HEK293 (cell line): ENCODE data around the gene FSTL3.

Source experiments
- CTCF ChIA-PET: fragments of 350-600 bp; formaldehyde crosslinking; extraction: SDS; loops from one replicate; lab custom pipeline; 2021; ENCODE audit warnings: antibody characterized with exemption; lab: Yijun Ruan, JAX
- POLR2A ChIA-PET: fragments of 300-600 bp; formaldehyde crosslinking; extraction: SDS; loops from one replicate; lab custom pipeline; 2020; ENCODE audit warnings: antibody characterized with exemption, inconsistent platforms; lab: Yijun Ruan, JAX
- H3K27ac ChIP-seq: fragments of 200-500 bp; sonication (Bioruptor generic); 2 replicates; pipeline ENCODE4 v1.5.1; 2014; ENCODE audit warnings: low read depth, low read length, control low read depth, inconsistent platforms; ENCODE audit errors: extremely low read depth
- H3K36me3 ChIP-seq, 2 experiments: fragments of 200-500 bp in 1 of 2; sonication (Bioruptor generic) in 1 of 2; 1 replicate in 1 of 2; 2 replicates in 1 of 2; pipeline ENCODE4 v1.5.1; 2014 to 2017; ENCODE audit warnings: inconsistent platforms in 2 of 2, low read length in 2 of 2; ENCODE audit not compliant: control insufficient read depth in 2 of 2, insufficient read depth in 1 of 2
- H3K4me1 ChIP-seq: fragments of 200-500 bp; sonication (Bioruptor generic); 2 replicates; pipeline ENCODE4 v1.5.1; 2014; ENCODE audit warnings: mild to moderate bottlenecking, low read length, inconsistent platforms; ENCODE audit not compliant: control insufficient read depth, insufficient read depth
- H3K4me3 ChIP-seq: 2 replicates; pipeline ENCODE4 v1.5.1; 2011; ENCODE audit warnings: low read depth, mild to moderate bottlenecking, control low read depth, low read length, moderate library complexity
- H3K9me3 ChIP-seq: fragments of 200-500 bp; sonication (Bioruptor generic); 2 replicates; pipeline ENCODE4 v1.5.1; 2014; ENCODE audit warnings: low read depth, low read length, inconsistent platforms; ENCODE audit not compliant: control insufficient read depth, insufficient read depth
- ATF2 ChIP-seq: fragments of 450-650 bp; formaldehyde crosslinking; IDR thresholded peaks from 2 replicates; pipeline ENCODE4 v1.5.1; 2016; ENCODE audit warnings: missing biosample characterization, missing genetic modification characterization, low read depth
- BCL11A ChIP-seq: fragments of 450-650 bp; formaldehyde crosslinking; IDR thresholded peaks from 2 replicates; pipeline ENCODE4 v1.5.1; 2016; ENCODE audit warnings: low read depth, missing biosample characterization, missing genetic modification characterization
- FEZF1 ChIP-seq: fragments of 450-650 bp; formaldehyde crosslinking; IDR thresholded peaks from 2 replicates; pipeline ENCODE4 v1.5.1; 2016; ENCODE audit warnings: missing biosample characterization, missing genetic modification characterization
- GLIS2 ChIP-seq: fragments of 450-650 bp; formaldehyde crosslinking; IDR thresholded peaks from 2 replicates; pipeline ENCODE4 v1.5.1; 2016; ENCODE audit warnings: missing biosample characterization, missing genetic modification characterization
- KLF10 ChIP-seq: fragments of 450-650 bp; IDR thresholded peaks from 2 replicates; pipeline ENCODE4 v1.5.1; 2018; ENCODE audit warnings: missing biosample characterization, mild to moderate bottlenecking, missing genetic modification characterization
- OVOL3 ChIP-seq: fragments of 450-650 bp; formaldehyde crosslinking; IDR thresholded peaks from 2 replicates; pipeline ENCODE4 v1.5.1; 2016; ENCODE audit warnings: missing biosample characterization, missing genetic modification characterization
- PRDM4 ChIP-seq: fragments of 450-650 bp; formaldehyde crosslinking; IDR thresholded peaks from 2 replicates; pipeline ENCODE4 v1.5.1; 2017; ENCODE audit warnings: missing biosample characterization, missing genetic modification characterization
- RBAK ChIP-seq: fragments of 450-650 bp; formaldehyde crosslinking; IDR thresholded peaks from 2 replicates; pipeline ENCODE4 v1.5.1; 2016; ENCODE audit warnings: missing biosample characterization, missing genetic modification characterization
- SETDB1 ChIP-seq: IDR thresholded peaks from one replicate; pipeline ENCODE4 v1.6.1; 2017; ENCODE audit warnings: mild to moderate bottlenecking, low read length, moderate library complexity, mixed read lengths; ENCODE audit not compliant: insufficient read length
- TRIM28 ChIP-seq: IDR thresholded peaks from 2 replicates; pipeline ENCODE4 v1.6.1; 2011; ENCODE audit warnings: low read length, control low read depth, borderline replicate concordance
- WT1 ChIP-seq: fragments of 450-650 bp; formaldehyde crosslinking; IDR thresholded peaks from 2 replicates; pipeline ENCODE4 v1.5.1; 2016; ENCODE audit warnings: missing biosample characterization, missing genetic modification characterization
- ZBTB1 ChIP-seq: fragments of 450-650 bp; formaldehyde crosslinking; IDR thresholded peaks from 2 replicates; pipeline ENCODE4 v1.5.1; 2016; ENCODE audit warnings: missing biosample characterization, missing genetic modification characterization
- ZBTB20 ChIP-seq: fragments of 450-650 bp; formaldehyde crosslinking; IDR thresholded peaks from 2 replicates; pipeline ENCODE4 v1.5.1; 2016; ENCODE audit warnings: missing biosample characterization, missing genetic modification characterization
- ZEB2 ChIP-seq: fragments of 450-650 bp; formaldehyde crosslinking; IDR thresholded peaks from 2 replicates; pipeline ENCODE4 v1.5.1; 2016; ENCODE audit warnings: missing biosample characterization, missing genetic modification characterization
- ZNF121 ChIP-seq: fragments of 450-650 bp; formaldehyde crosslinking; IDR thresholded peaks from 2 replicates; pipeline ENCODE4 v1.5.1; 2016; ENCODE audit warnings: missing biosample characterization, missing genetic modification characterization
- ZNF175 ChIP-seq: fragments of 450-650 bp; formaldehyde crosslinking; IDR thresholded peaks from 2 replicates; pipeline ENCODE4 v1.5.1; 2016; ENCODE audit warnings: missing biosample characterization, missing genetic modification characterization
- ZNF24 ChIP-seq: fragments of 450-650 bp; formaldehyde crosslinking; IDR thresholded peaks from 2 replicates; pipeline ENCODE4 v1.5.1; 2016; ENCODE audit warnings: missing biosample characterization, missing genetic modification characterization
- ZNF302 ChIP-seq: fragments of 450-650 bp; formaldehyde crosslinking; IDR thresholded peaks from 2 replicates; pipeline ENCODE4 v1.5.1; 2016; ENCODE audit warnings: missing biosample characterization, missing genetic modification characterization, low read depth
- ZNF341 ChIP-seq: fragments of 450-650 bp; formaldehyde crosslinking; IDR thresholded peaks from 2 replicates; pipeline ENCODE4; 2016; ENCODE audit warnings: low read depth, missing biosample characterization, missing genetic modification characterization
- ZNF391 ChIP-seq: fragments of 450-650 bp; formaldehyde crosslinking; IDR thresholded peaks from 2 replicates; pipeline ENCODE4 v1.5.1; 2016; ENCODE audit warnings: low read depth, missing biosample characterization, missing genetic modification characterization, borderline replicate concordance
- ZNF449 ChIP-seq: fragments of 450-650 bp; formaldehyde crosslinking; IDR thresholded peaks from 2 replicates; pipeline ENCODE4 v1.5.1; 2017; ENCODE audit warnings: missing biosample characterization, mild to moderate bottlenecking, missing genetic modification characterization, moderate library complexity
- ZNF513 ChIP-seq: fragments of 450-650 bp; IDR thresholded peaks from 2 replicates; pipeline ENCODE4 v1.5.1; 2018; ENCODE audit warnings: missing biosample characterization, missing genetic modification characterization
- ZNF529 ChIP-seq: fragments of 450-650 bp; formaldehyde crosslinking; IDR thresholded peaks from 2 replicates; pipeline ENCODE4 v1.5.1; 2017; ENCODE audit warnings: missing genetic modification characterization, missing biosample characterization; ENCODE audit not compliant: insufficient replicate concordance
- ZNF549 ChIP-seq: fragments of 450-650 bp; IDR thresholded peaks from 2 replicates; pipeline ENCODE4 v1.5.1; 2018; ENCODE audit warnings: missing biosample characterization, missing genetic modification characterization, mild to moderate bottlenecking, inconsistent platforms, moderate library complexity
- ZNF571 ChIP-seq: fragments of 450-650 bp; formaldehyde crosslinking; IDR thresholded peaks from 2 replicates; pipeline ENCODE4 v1.5.0; 2017; ENCODE audit warnings: missing biosample characterization, missing genetic modification characterization
- ZNF585B ChIP-seq: fragments of 450-650 bp; formaldehyde crosslinking; IDR thresholded peaks from 2 replicates; pipeline ENCODE4 v1.5.1; 2016; ENCODE audit warnings: missing biosample characterization, missing genetic modification characterization
- ZNF621 ChIP-seq: fragments of 450-650 bp; formaldehyde crosslinking; IDR thresholded peaks from 2 replicates; pipeline ENCODE4 v1.5.1; 2017; ENCODE audit warnings: missing biosample characterization, missing genetic modification characterization
- ZNF623 ChIP-seq: fragments of 450-650 bp; formaldehyde crosslinking; IDR thresholded peaks from 2 replicates; pipeline ENCODE4 v1.5.1; 2016; ENCODE audit warnings: missing biosample characterization, missing genetic modification characterization
- ZNF670 ChIP-seq: fragments of 450-650 bp; formaldehyde crosslinking; IDR thresholded peaks from 2 replicates; pipeline ENCODE4 v1.5.1; 2016; ENCODE audit warnings: missing biosample characterization, missing genetic modification characterization, low read depth
- ZNF785 ChIP-seq: fragments of 450-650 bp; formaldehyde crosslinking; IDR thresholded peaks from 2 replicates; pipeline ENCODE4 v1.5.1; 2016; ENCODE audit warnings: missing biosample characterization, missing genetic modification characterization
- ZSCAN23 ChIP-seq: fragments of 450-650 bp; formaldehyde crosslinking; IDR thresholded peaks from 2 replicates; pipeline ENCODE4 v1.5.1; 2016; ENCODE audit warnings: missing biosample characterization, missing genetic modification characterization
- ZXDB ChIP-seq: fragments of 450-650 bp; formaldehyde crosslinking; IDR thresholded peaks from 2 replicates; pipeline ENCODE4 v1.5.1; 2016; ENCODE audit warnings: missing biosample characterization, missing genetic modification characterization

Gene FSTL3

GRCh38 chr19:711254-711653 lies 35.1 kb downstream of the FSTL3 start:
- CTCF ChIA-PET = interaction anchor here (0.6 to 1.3 kb wide), 2 partner anchors 9 to 125 kb away, joined by 3 to 4 read pairs; no protein-coding TSS in a partner anchor
- TF ChIP-seq ZNF621 (tag by site-specific recombination) (no peak), BCL11A (tag by site-specific recombination) (no peak), ZNF341 (tag by site-specific recombination) (no peak), OVOL3 (no peak), PRDM4 (no peak), KLF10 (tag by site-specific recombination) (no peak), ZNF302 (tag by site-specific recombination) (no peak), ZEB2 (no peak), WT1 (tag by site-specific recombination) (no peak), TRIM28 (no peak), ZSCAN23 (tag by site-specific recombination) (no peak), RBAK (tag by site-specific recombination) (no peak)
- POLR2A ChIA-PET = interaction anchor here (0.6 kb wide), 2 partner anchors 19 to 31 kb away, joined by 4 to 7 read pairs; no protein-coding TSS in a partner anchor

GRCh38 chr19:715347-715746 lies 39.2 kb downstream of the FSTL3 start:
- ChIA-PET CTCF (interaction anchor here (1.1 to 1.4 kb wide), 2 partner anchors 24 to 36 kb away, joined by 4 to 8 read pairs; no protein-coding TSS in a partner anchor), POLR2A (no interaction called here)
- H3K27ac ChIP-seq = no peak overlapping the region
- H3K4me3 ChIP-seq = no peak overlapping the region
- H3K36me3 ChIP-seq = peaks cover 0 to 5% of the 10 kb centered on the region in 2 experiments; a peak in 1 of 3 replicates
- H3K9me3 ChIP-seq = no peaks in the 10 kb centered on the region
- H3K4me1 ChIP-seq = no peaks in the 10 kb centered on the region
- TF ChIP-seq ZBTB1 (tag by site-specific recombination) (no peak), ZNF571 (tag by site-specific recombination) (no peak), ATF2 (no peak), ZNF670 (tag by site-specific recombination) (no peak), ZNF175 (tag by site-specific recombination) (no peak), ZNF549 (tag by site-specific recombination) (no peak), ZNF121 (tag by site-specific recombination) (no peak), ZNF585B (no peak), ZNF623 (peak; percentile 87), ZNF785 (no peak), ZNF24 (tag by site-specific recombination) (no peak), GLIS2 (tag by site-specific recombination) (no peak), SETDB1 (peak; percentile 90), ZNF529 (tag by site-specific recombination) (no peak), ZNF513 (tag by site-specific recombination) (no peak), ZNF449 (tag by site-specific recombination) (no peak), ZBTB20 (tag by site-specific recombination) (no peak), ZXDB (tag by site-specific recombination) (no peak), TRIM28 (peak; percentile 91), FEZF1 (tag by site-specific recombination) (no peak), ZNF391 (tag by site-specific recombination) (no peak)

More at GRCh38 chr19:711254-711653, 35.1 kb downstream of the FSTL3 start:
- H3K27ac ChIP-seq = no peak overlapping the region
- H3K4me1 ChIP-seq = no peaks in the 10 kb centered on the region
- H3K4me3 ChIP-seq = no peak overlapping the region
- peaks cover 0 to 5% of the 10 kb centered on the region in 2 experiments; a peak in 1 of 3 replicates for H3K36me3 ChIP-seq
- no peaks in the 10 kb centered on the region for H3K9me3 ChIP-seq
